Body of pancreas (tissue), 4 donors: ENCODE results near the gene PBX3.

Source experiments
- POLR2A ChIP-seq, 3 donors: fragments of 450-650 bp; IDR thresholded peaks; one replicate each; pipeline ENCODE4 v1.6.1; 2016; ENCODE audit warnings: antibody characterized with exemption in 3 of 3, mild to moderate bottlenecking in 2 of 3
- TF ChIP-seq, protein P1 (sequence below), 7 experiments: fragments of 450-650 bp in 4 of 7; fragments of 200-600 bp in 3 of 7; sonication (generic) in 3 of 7; IDR thresholded peaks; one replicate each; pipeline ENCODE4 v1.5.1; 2016 to 2019; ENCODE audit warnings: antibody characterized with exemption in 7 of 7

DNA sequence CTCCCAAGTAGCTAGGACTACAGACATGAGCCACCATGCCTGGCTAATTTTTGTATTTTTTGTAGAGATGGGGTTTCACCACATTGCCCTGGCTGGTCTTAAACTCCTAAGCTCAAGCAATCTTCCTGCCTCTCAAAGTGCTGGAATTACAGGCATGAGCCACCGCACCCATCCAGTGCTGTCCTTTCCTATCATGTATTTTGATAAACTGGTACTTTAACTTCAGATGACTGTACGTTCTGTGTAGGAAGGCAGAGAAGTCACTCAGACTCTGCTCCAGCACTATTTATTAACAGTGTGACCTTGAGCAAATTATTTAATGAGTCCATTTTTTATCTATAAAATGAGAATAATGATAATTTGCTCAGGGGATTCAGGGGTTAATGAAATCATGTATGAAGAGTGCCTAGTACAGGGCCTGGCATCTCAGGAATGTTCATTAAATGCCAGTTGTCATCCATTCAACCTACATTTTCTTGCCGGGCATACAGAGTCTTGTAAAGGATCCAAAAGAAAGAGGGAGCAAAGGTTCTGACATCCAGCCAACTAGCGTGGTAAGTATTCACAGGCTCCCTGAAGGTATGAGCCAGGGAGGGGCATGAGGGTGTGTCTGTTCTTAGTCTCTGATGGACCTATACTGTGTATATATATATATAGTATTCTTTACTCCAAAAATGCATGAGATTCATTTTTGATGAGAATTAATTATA lies 201.9 kb downstream of the PBX3 start:
- no peak for TF ChIP-seq POLR2A (IDR thresholded peaks at IDR 0.05)
- TF ChIP-seq, protein P1, sequence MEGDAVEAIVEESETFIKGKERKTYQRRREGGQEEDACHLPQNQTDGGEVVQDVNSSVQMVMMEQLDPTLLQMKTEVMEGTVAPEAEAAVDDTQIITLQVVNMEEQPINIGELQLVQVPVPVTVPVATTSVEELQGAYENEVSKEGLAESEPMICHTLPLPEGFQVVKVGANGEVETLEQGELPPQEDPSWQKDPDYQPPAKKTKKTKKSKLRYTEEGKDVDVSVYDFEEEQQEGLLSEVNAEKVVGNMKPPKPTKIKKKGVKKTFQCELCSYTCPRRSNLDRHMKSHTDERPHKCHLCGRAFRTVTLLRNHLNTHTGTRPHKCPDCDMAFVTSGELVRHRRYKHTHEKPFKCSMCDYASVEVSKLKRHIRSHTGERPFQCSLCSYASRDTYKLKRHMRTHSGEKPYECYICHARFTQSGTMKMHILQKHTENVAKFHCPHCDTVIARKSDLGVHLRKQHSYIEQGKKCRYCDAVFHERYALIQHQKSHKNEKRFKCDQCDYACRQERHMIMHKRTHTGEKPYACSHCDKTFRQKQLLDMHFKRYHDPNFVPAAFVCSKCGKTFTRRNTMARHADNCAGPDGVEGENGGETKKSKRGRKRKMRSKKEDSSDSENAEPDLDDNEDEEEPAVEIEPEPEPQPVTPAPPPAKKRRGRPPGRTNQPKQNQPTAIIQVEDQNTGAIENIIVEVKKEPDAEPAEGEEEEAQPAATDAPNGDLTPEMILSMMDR (IDR thresholded peaks at IDR 0.05), result no peak
